GM12878 (cell line): ENCODE results near the gene SEPSECS. TPM values are rescaled to one million over a fixed set of nuclear protein-coding genes. Genes with fewer than 3 reads are reported as not detected.

Experiments used
- ATAC-seq: fragments of 200-7000 bp; cut with Tn5 transposase; 3 replicates; pipeline ENCODE4 v1.9.1; 2020; ENCODE audit warnings: mild to moderate bottlenecking, moderate library complexity
- BruUV-seq: library from RNA; stranded (reverse); fragments of 400-500 nt; replicated peaks from 2 replicates; lab custom pipeline; 2021; lab: Mats Ljungman, UMichigan
- CTCF ChIA-PET: fragments of 300-600 bp; sonication (Branson Sonifier 250); formaldehyde crosslinking; extraction: SDS; loops from one replicate; lab custom pipeline; 2021; ENCODE audit warnings: inconsistent platforms; lab: Yijun Ruan, JAX
- POLR2A ChIA-PET: fragments of 350-600 bp; formaldehyde crosslinking; extraction: SDS; loops from one replicate; lab custom pipeline; 2021; ENCODE audit warnings: inconsistent platforms; lab: Charles Lee
- RAD21 ChIA-PET: fragments of 300-600 bp; sonication (Branson Sonifier 250); formaldehyde crosslinking; loops from one replicate; lab custom pipeline; 2023; ENCODE audit warnings: antibody characterized with exemption; ENCODE audit not compliant: unreplicated experiment; lab: Charles Lee
- SMC1A ChIA-PET: fragments of 300-600 bp; sonication (Branson Sonifier 250); formaldehyde crosslinking; loops from one replicate; lab custom pipeline; 2023; ENCODE audit not compliant: unreplicated experiment, uncharacterized antibody; lab: Charles Lee
- DNase-seq: peaks from one replicate; pipeline ENCODE4 v3.0.0-alpha.2; 2011; ENCODE audit warnings: low read depth, low spot score
- FAIRE-seq: peaks from 3 replicates; lab custom pipeline; 2011; peaks lifted over from hg19 to GRCh38; lab: Jason Lieb, UNC
- H2AFZ ChIP-seq: 2 replicates; pipeline ENCODE4 v1.6.0; 2011; ENCODE audit warnings: low read depth, low read length, control low read depth; ENCODE audit not compliant: control insufficient read depth
- H3K27ac ChIP-seq: 2 replicates; pipeline ENCODE4 v1.5.1; 2011; ENCODE audit warnings: control low read depth; ENCODE audit not compliant: control insufficient read depth, insufficient read depth
- H3K27me3 ChIP-seq, 2 experiments: replicated peaks in 1 of 2; 2 replicates each; pipeline versions ENCODE4 v1.6.0 to v1.6.1; 2011; ENCODE audit warnings: low read length in 1 of 2; ENCODE audit not compliant: control insufficient read depth in 2 of 2, insufficient read depth in 2 of 2
- H3K36me3 ChIP-seq, 2 experiments: 2 replicates each; pipeline ENCODE4 v1.5.1; 2011; ENCODE audit warnings: low read length in 1 of 2; ENCODE audit not compliant: control insufficient read depth in 2 of 2, insufficient read depth in 2 of 2
- H3K4me1 ChIP-seq: 2 replicates; pipeline ENCODE4 v1.6.1; 2011; ENCODE audit warnings: mild to moderate bottlenecking, low read length, moderate library complexity, mixed read lengths; ENCODE audit not compliant: control insufficient read depth, insufficient read depth
- H3K4me2 ChIP-seq: 2 replicates; pipeline ENCODE4 v1.6.0; 2011; ENCODE audit warnings: control low read depth; ENCODE audit not compliant: control insufficient read depth, insufficient read depth
- H3K4me3 ChIP-seq: fragments of 200-600 bp; sonication (generic); 2 replicates; pipeline ENCODE4 v1.5.1; 2016
- H3K79me2 ChIP-seq: 2 replicates; pipeline ENCODE4 v1.6.0; 2011; ENCODE audit warnings: low read length; ENCODE audit not compliant: control insufficient read depth, insufficient read depth
- H3K9ac ChIP-seq: 2 replicates; pipeline ENCODE4 v1.8.0; 2011; ENCODE audit warnings: low read length, control low read depth, mixed read lengths; ENCODE audit not compliant: control insufficient read depth, insufficient read depth
- H3K9me3 ChIP-seq: replicated peaks from 3 replicates; pipeline ENCODE4 v1.5.1; 2011; ENCODE audit warnings: mild to moderate bottlenecking, low read length; ENCODE audit not compliant: control insufficient read depth, insufficient read depth
- H4K20me1 ChIP-seq: 2 replicates; pipeline ENCODE4 v1.6.0; 2011; ENCODE audit not compliant: control insufficient read depth, insufficient read depth
- CBFB ChIP-seq: IDR thresholded peaks from 2 replicates; pipeline ENCODE4 v1.6.1; 2016; ENCODE audit warnings: antibody characterized with exemption, low read depth
- ETV6 ChIP-seq, 2 experiments: fragments of 450-650 bp in 1 of 2; IDR thresholded peaks in 1 of 2; conservative IDR thresholded peaks in 1 of 2; 2 replicates each; pipeline ENCODE4 v1.6.1; 2014; ENCODE audit warnings: antibody characterized with exemption in 1 of 2, borderline replicate concordance in 1 of 2, low read depth in 1 of 2, mild to moderate bottlenecking in 1 of 2, moderate library complexity in 1 of 2
- EZH2 ChIP-seq: IDR thresholded peaks from 2 replicates; pipeline ENCODE4 v1.6.1; 2012; ENCODE audit warnings: low read depth, mild to moderate bottlenecking, control low read depth, inconsistent platforms, low read length, borderline replicate concordance; ENCODE audit not compliant: control insufficient read depth
- HCFC1 ChIP-seq: fragments of 150-350 bp; IDR thresholded peaks from 2 replicates; pipeline ENCODE4 v1.6.1; 2014; ENCODE audit warnings: low read length
- RCOR1 ChIP-seq: conservative IDR thresholded peaks from 2 replicates; pipeline ENCODE4 v1.6.1; 2012; ENCODE audit warnings: low read depth, low read length, improper control_type of control experiment
- TCF3 ChIP-seq: IDR thresholded peaks from 2 replicates; pipeline ENCODE4 v1.6.1; 2012; ENCODE audit warnings: low read depth, mild to moderate bottlenecking, low read length, borderline replicate concordance; ENCODE audit not compliant: insufficient read depth
- ZNF24 ChIP-seq: fragments of 450-650 bp; IDR thresholded peaks from 2 replicates; pipeline ENCODE4 v1.6.1; 2017; ENCODE audit warnings: antibody characterized with exemption, mild to moderate bottlenecking
- ZSCAN29 ChIP-seq: fragments of 450-650 bp; IDR thresholded peaks from 2 replicates; pipeline ENCODE4 v1.6.1; 2017; ENCODE audit warnings: mild to moderate bottlenecking, moderate library complexity
- WGBS: methylation state at CpG from one replicate; pipeline ENCODE4 v1.1.6; 2016; ENCODE audit warnings: low lambda C conversion rate; ENCODE audit not compliant: insufficient replicate concordance, insufficient coverage; ENCODE audit errors: missing lambda C conversion rate; 5-methylcytosine and 5-hydroxymethylcytosine counted together
- in situ Hi-C: fragments of 300-500 bp; cut with MboI; formaldehyde crosslinking; loops from 9 replicates; pipeline ENCODE4 v1.14.3; 2018; ENCODE audit warnings: mixed read lengths
- intact Hi-C: fragments of 100-400 bp; cut with micrococcal nuclease; formaldehyde crosslinking; loops from one replicate; pipeline ENCODE4 v1.14.2; 2022; ENCODE audit not compliant: unreplicated experiment
- polyA plus RNA-seq, 11 experiments: library from polyadenylated mRNA; depleted of rRNA in 4 of 11; unstranded in 6 of 11; stranded (reverse) in 5 of 11; fragments of >200 nt; fragmentation: Nextera tagmentation in 4 of 11; fragmentation: Illumina TruSeq in 1 of 11; extraction: Ambion mirVana in 4 of 11; extraction: Trizol in 1 of 11; gene quantifications; 1 replicate in 1 of 11; 2 replicates in 10 of 11; pipeline versions ENCODE4 v1.2.1 to v1.2.3, GENCODE V29; 2011 to 2016; ENCODE audit warnings: inconsistent platforms in 2 of 11, missing spikeins in 2 of 11, low read depth in 1 of 11
- total RNA-seq, 4 experiments: library from RNA; depleted of rRNA in 3 of 4; stranded (reverse); fragments of >200 nt in 3 of 4; fragmentation: Illumina TruSeq in 1 of 4; extraction: Trizol in 1 of 4; gene quantifications; 2 replicates each; pipeline versions ENCODE4 v1.2.1 to v1.2.3, GENCODE V29; 2013 to 2021
- TF ChIP-seq, protein P1 (sequence below): fragments of 450-650 bp; IDR thresholded peaks from 2 replicates; pipeline ENCODE4 v1.6.1; 2017; ENCODE audit warnings: mild to moderate bottlenecking, moderate library complexity
- TF ChIP-seq, protein P2 (sequence below): IDR thresholded peaks from 2 replicates; pipeline ENCODE4 v1.6.1; 2011; ENCODE audit warnings: borderline replicate concordance, low read depth, mild to moderate bottlenecking, moderate library complexity, low read length; ENCODE audit not compliant: insufficient read depth, poor library complexity, severe bottlenecking

The SEPSECS gene
- total and polyA plus RNA-seq, 10 of the 15 experiments (the other 5 are each of a cell fraction or from before 2014, with no cell fraction given), result 2.8 to 15.8 (median 7.2) TPM

DNA sequence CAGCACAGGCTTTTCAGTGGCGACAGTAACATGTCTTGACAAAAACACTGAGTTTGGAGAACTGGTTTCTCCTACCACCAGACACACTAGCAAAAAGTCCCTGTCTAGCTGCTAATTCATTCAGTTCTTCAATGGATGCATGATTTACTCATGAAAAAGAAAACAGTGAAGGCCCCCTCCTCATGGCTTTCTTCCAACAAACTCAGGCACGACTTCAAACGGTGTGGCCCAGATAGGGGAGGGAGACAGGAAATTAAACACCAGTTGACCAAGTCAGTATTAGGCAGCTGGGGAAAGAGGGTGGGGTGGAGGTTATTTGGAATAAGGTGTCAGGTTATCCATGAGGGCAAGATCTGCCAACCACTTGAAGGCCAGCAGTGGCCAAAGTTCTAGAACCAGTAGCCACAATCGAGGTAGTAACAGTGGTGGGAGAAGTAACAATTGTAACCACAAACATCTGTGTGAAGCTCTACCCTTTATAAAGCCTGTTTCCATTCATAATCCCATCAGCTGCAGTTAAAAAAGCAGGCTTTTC, 60.2 kb downstream of the SEPSECS start:
- ChIA-PET RAD21 (no interaction called here), CTCF (interaction anchor here (1.1 kb wide), 2 partner anchors 44 to 120 kb away, joined by 3 read pairs; no protein-coding TSS in a partner anchor)
- 45% methylated on average over 4 of the region's 4 CpGs for WGBS

More for the DNA sequence above, 60.2 kb downstream of the SEPSECS start:
- no peak overlapping the region for H3K4me3 ChIP-seq
- SMC1A ChIA-PET, result no interaction called here
- ATAC-seq (no peak), FAIRE-seq (no peak), DNase-seq (no peak)
- no peak overlapping the region for H3K27ac ChIP-seq
- H3K4me1 ChIP-seq, result no peaks in the 10 kb centered on the region
- no peak for TF ChIP-seq HCFC1
- TF ChIP-seq ZNF24, result no peak
- TF ChIP-seq EZH2, result no peak
- no peak for TF ChIP-seq CBFB
- TF ChIP-seq RCOR1, result no peak
- TF ChIP-seq ZSCAN29, result no peak
- TF ChIP-seq TCF3, result no peak
- no peak for TF ChIP-seq ETV6 (conservative IDR thresholded peaks at IDR 0.05 in 1 of 2, IDR thresholded peaks at IDR 0.05 in 1 of 2; ENCODE audit: borderline replicate concordance in 1 of 2, low read depth in 1 of 2)
- TF ChIP-seq, protein P1, sequence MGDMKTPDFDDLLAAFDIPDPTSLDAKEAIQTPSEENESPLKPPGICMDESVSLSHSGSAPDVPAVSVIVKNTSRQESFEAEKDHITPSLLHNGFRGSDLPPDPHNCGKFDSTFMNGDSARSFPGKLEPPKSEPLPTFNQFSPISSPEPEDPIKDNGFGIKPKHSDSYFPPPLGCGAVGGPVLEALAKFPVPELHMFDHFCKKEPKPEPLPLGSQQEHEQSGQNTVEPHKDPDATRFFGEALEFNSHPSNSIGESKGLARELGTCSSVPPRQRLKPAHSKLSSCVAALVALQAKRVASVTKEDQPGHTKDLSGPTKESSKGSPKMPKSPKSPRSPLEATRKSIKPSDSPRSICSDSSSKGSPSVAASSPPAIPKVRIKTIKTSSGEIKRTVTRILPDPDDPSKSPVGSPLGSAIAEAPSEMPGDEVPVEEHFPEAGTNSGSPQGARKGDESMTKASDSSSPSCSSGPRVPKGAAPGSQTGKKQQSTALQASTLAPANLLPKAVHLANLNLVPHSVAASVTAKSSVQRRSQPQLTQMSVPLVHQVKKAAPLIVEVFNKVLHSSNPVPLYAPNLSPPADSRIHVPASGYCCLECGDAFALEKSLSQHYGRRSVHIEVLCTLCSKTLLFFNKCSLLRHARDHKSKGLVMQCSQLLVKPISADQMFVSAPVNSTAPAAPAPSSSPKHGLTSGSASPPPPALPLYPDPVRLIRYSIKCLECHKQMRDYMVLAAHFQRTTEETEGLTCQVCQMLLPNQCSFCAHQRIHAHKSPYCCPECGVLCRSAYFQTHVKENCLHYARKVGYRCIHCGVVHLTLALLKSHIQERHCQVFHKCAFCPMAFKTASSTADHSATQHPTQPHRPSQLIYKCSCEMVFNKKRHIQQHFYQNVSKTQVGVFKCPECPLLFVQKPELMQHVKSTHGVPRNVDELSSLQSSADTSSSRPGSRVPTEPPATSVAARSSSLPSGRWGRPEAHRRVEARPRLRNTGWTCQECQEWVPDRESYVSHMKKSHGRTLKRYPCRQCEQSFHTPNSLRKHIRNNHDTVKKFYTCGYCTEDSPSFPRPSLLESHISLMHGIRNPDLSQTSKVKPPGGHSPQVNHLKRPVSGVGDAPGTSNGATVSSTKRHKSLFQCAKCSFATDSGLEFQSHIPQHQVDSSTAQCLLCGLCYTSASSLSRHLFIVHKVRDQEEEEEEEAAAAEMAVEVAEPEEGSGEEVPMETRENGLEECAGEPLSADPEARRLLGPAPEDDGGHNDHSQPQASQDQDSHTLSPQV, result no peak
- TF ChIP-seq, protein P2, sequence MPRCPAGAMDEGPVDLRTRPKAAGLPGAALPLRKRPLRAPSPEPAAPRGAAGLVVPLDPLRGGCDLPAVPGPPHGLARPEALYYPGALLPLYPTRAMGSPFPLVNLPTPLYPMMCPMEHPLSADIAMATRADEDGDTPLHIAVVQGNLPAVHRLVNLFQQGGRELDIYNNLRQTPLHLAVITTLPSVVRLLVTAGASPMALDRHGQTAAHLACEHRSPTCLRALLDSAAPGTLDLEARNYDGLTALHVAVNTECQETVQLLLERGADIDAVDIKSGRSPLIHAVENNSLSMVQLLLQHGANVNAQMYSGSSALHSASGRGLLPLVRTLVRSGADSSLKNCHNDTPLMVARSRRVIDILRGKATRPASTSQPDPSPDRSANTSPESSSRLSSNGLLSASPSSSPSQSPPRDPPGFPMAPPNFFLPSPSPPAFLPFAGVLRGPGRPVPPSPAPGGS, result no peak
- no peaks in the 10 kb centered on the region for H4K20me1 ChIP-seq
- H3K9me3 ChIP-seq, result no peaks in the 10 kb centered on the region; the same call in 2 of the 3 replicates
- intact Hi-C loops (no loop called here), in situ Hi-C loops (no loop called here)
- no peak overlapping the region for H3K4me2 ChIP-seq
- H3K9ac ChIP-seq, result no peak overlapping the region
- BruUV-seq, result no TSS peak
- H3K79me2 ChIP-seq, result no peaks in the 10 kb centered on the region
- H2AFZ ChIP-seq, result no peak overlapping the region
- no peaks in the 10 kb centered on the region for H3K27me3 ChIP-seq
- POLR2A ChIA-PET, result no interaction called here
- H3K36me3 ChIP-seq, result no peaks in the 10 kb centered on the region
